K562 (cell line): ENCODE results near the gene GART. TPM values are rescaled to one million over a fixed set of nuclear protein-coding genes. Genes with fewer than 3 reads are reported as not detected.

ENCODE experiments used
- ATF2 ChIP-seq: sonication (generic); formaldehyde crosslinking; IDR thresholded peaks from 2 replicates; pipeline ENCODE4 v1.8.1; 2022; ENCODE audit warnings: missing genetic modification reagents
- DDX20 ChIP-seq: fragments of 450-650 bp; IDR thresholded peaks from 2 replicates; pipeline ENCODE4 v1.6.1; 2016; ENCODE audit warnings: missing genetic modification characterization, low read depth, mild to moderate bottlenecking, missing compliant biosample characterization, moderate library complexity
- DMBX1 ChIP-seq: fragments of 250-450 bp; sonication (Bioruptor Pico); IDR thresholded peaks from 2 replicates; pipeline ENCODE4 v1.8.0; 2022; ENCODE audit warnings: inconsistent platforms, mild to moderate bottlenecking, moderate library complexity, borderline replicate concordance
- E2F5 ChIP-seq: sonication (generic); formaldehyde crosslinking; IDR thresholded peaks from 2 replicates; pipeline ENCODE4 v1.8.0; 2022; ENCODE audit warnings: mild to moderate bottlenecking, missing genetic modification reagents
- NCOA1 ChIP-seq: fragments of 450-650 bp; IDR thresholded peaks from 2 replicates; pipeline ENCODE4 v1.6.1; 2016; ENCODE audit warnings: low read depth
- POU5F1 ChIP-seq: fragments of 150-350 bp; IDR thresholded peaks from 2 replicates; pipeline ENCODE4 v1.6.1; 2014; ENCODE audit warnings: borderline replicate concordance, low read length, low read depth, mild to moderate bottlenecking; ENCODE audit not compliant: partially characterized antibody
- PURB ChIP-seq: sonication (generic); formaldehyde crosslinking; IDR thresholded peaks from 2 replicates; pipeline ENCODE4 v1.9.0; 2021; ENCODE audit warnings: low read depth, mild to moderate bottlenecking, missing genetic modification reagents
- RAD51 ChIP-seq: fragments of 450-650 bp; IDR thresholded peaks from 2 replicates; pipeline ENCODE4 v1.7.1; 2016; ENCODE audit warnings: low read depth, mild to moderate bottlenecking, borderline replicate concordance
- RB1 ChIP-seq: fragments of 450-650 bp; IDR thresholded peaks from 2 replicates; pipeline ENCODE4 v1.6.1; 2017; ENCODE audit warnings: low read depth, mild to moderate bottlenecking
- TAF9B ChIP-seq: fragments of 450-650 bp; IDR thresholded peaks from 2 replicates; pipeline ENCODE4 v1.6.1; 2018; ENCODE audit warnings: mild to moderate bottlenecking; ENCODE audit not compliant: partially characterized antibody
- TARDBP ChIP-seq: fragments of 450-650 bp; IDR thresholded peaks from 2 replicates; pipeline ENCODE4 v1.6.1; 2016
- ZBTB2 ChIP-seq: fragments of 450-650 bp; IDR thresholded peaks from 2 replicates; pipeline ENCODE4 v1.6.1; 2016; ENCODE audit warnings: antibody characterized with exemption
- ZNF3 ChIP-seq: fragments of 250-450 bp; sonication (Bioruptor Pico); IDR thresholded peaks from 2 replicates; pipeline ENCODE4 v1.5.0; 2021; ENCODE audit warnings: mild to moderate bottlenecking, moderate library complexity
- ZNF561 ChIP-seq: fragments of 450-650 bp; formaldehyde crosslinking; conservative IDR thresholded peaks from 2 replicates; pipeline ENCODE4 v1.4.0; 2020; ENCODE audit warnings: mild to moderate bottlenecking, moderate library complexity
- polyA plus RNA-seq, 8 experiments: library from polyadenylated mRNA; depleted of rRNA in 4 of 8; stranded (reverse) in 5 of 8; unstranded in 3 of 8; fragments of >200 nt; fragmentation: Nextera tagmentation in 2 of 8; fragmentation: Illumina TruSeq in 1 of 8; extraction: Ambion mirVana in 2 of 8; extraction: Trizol in 1 of 8; gene quantifications; 2 replicates each; pipeline versions ENCODE4 v1.2.1 to v1.2.3, GENCODE V29; 2011 to 2014; ENCODE audit warnings: inconsistent platforms in 1 of 8, missing spikeins in 1 of 8
- total RNA-seq, 7 experiments: library from RNA; depleted of rRNA in 6 of 7; stranded (reverse); fragments of >200 nt in 6 of 7; fragmentation: Illumina TruSeq in 2 of 7; extraction: Trizol in 2 of 7; gene quantifications; 2 replicates each; pipeline versions ENCODE4 v1.2.1 to v1.2.3, GENCODE V29; 2011 to 2021; ENCODE audit warnings: low replicate concordance in 1 of 7
- TF ChIP-seq, protein P1 (sequence below): fragments of 450-650 bp; IDR thresholded peaks from 2 replicates; pipeline ENCODE4 v1.6.1; 2017; ENCODE audit warnings: antibody characterized with exemption
- TF ChIP-seq, protein P2 (sequence below): fragments of 250-450 bp; sonication (Bioruptor Pico); IDR thresholded peaks from 2 replicates; pipeline ENCODE4 v1.8.0; 2021; ENCODE audit warnings: moderate library complexity, mild to moderate bottlenecking, inconsistent platforms
- TF ChIP-seq, protein P3 (sequence below): fragments of 250-450 bp; sonication (Bioruptor Pico); IDR thresholded peaks from 2 replicates; pipeline ENCODE4 v1.4.0; 2020
- TF ChIP-seq, protein P4 (sequence below): sonication (generic); formaldehyde crosslinking; IDR thresholded peaks from 2 replicates; pipeline ENCODE4 v1.8.0; 2022; ENCODE audit warnings: mild to moderate bottlenecking, missing genetic modification reagents

GART gene
- total and polyA plus RNA-seq, 9 of the 15 experiments (the other 6 are each of a cell fraction or from before 2014, with no cell fraction given) = 141 to 429 (median 349) TPM

DNA sequence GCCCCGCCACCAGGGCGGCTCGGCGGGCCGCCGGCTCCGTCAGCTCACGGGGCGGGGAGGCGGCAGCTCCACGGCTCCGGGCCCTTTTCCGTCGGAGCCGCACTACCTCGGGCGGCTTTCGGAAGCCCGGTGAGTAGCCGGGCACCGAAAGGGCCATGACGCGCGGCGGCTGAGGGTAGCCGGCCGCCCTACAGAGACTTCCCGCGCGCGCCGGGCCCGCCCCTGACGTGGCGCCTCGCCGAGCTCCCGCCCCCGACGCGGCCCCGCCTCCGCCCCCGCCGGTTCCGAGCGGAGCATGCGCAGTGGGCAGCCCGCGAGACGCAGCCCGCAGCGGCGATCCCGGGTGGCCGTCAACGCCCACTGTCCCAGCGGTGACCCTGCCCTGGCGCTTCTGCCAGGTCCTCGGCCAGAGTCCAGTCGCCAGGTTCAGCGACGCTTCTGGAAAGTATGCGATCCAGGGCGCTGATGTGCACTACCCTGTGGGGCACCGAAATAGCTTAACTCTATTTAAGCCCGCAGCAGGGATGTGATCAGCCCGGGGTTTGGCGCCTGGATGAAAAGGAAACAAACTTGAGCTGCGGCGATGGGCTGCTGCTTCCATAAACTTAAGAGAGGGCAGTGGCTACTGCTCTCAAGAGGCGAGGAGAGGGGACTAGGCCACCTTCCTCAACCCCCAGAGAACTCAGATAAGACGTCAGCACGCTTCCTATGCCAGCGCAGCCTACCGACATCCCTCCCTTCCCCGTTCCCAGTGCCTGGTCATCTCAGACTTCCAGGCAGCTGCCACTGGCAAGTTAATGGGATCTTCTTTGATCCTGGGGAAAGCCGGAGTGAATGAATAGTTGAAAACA lies 46.8 kb upstream of the GART start, which contains the start of gene DONSON (continued):
- TF ChIP-seq, protein P1, sequence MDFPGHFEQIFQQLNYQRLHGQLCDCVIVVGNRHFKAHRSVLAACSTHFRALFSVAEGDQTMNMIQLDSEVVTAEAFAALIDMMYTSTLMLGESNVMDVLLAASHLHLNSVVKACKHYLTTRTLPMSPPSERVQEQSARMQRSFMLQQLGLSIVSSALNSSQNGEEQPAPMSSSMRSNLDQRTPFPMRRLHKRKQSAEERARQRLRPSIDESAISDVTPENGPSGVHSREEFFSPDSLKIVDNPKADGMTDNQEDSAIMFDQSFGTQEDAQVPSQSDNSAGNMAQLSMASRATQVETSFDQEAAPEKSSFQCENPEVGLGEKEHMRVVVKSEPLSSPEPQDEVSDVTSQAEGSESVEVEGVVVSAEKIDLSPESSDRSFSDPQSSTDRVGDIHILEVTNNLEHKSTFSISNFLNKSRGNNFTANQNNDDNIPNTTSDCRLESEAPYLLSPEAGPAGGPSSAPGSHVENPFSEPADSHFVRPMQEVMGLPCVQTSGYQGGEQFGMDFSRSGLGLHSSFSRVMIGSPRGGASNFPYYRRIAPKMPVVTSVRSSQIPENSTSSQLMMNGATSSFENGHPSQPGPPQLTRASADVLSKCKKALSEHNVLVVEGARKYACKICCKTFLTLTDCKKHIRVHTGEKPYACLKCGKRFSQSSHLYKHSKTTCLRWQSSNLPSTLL = no peak
- TF ChIP-seq DDX20 (no peak), ZNF561 (no peak), POU5F1 (no peak), TARDBP (no peak), ZNF3 (CRISPR knock-in tag) (no peak), PURB (CRISPR knock-in tag) (no peak), RAD51 (no peak), NCOA1 (no peak; the same call in 1 of the 2 replicates), DMBX1 (CRISPR knock-in tag) (no peak), TAF9B (no peak), RB1 (peak; percentile 99), E2F5 (no peak), ZBTB2 (peak; percentile 72), ATF2 (CRISPR knock-in tag) (no peak)
- TF ChIP-seq, protein P2, sequence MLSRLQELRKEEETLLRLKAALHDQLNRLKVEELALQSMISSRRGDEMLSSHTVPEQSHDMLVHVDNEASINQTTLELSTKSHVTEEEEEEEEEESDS = no peak
- TF ChIP-seq, protein P3, sequence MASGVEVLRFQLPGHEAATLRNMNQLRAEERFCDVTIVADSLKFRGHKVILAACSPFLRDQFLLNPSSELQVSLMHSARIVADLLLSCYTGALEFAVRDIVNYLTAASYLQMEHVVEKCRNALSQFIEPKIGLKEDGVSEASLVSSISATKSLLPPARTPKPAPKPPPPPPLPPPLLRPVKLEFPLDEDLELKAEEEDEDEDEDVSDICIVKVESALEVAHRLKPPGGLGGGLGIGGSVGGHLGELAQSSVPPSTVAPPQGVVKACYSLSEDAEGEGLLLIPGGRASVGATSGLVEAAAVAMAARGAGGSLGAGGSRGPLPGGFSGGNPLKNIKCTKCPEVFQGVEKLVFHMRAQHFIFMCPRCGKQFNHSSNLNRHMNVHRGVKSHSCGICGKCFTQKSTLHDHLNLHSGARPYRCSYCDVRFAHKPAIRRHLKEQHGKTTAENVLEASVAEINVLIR (CRISPR knock-in tag) = no peak
- TF ChIP-seq, protein P4, sequence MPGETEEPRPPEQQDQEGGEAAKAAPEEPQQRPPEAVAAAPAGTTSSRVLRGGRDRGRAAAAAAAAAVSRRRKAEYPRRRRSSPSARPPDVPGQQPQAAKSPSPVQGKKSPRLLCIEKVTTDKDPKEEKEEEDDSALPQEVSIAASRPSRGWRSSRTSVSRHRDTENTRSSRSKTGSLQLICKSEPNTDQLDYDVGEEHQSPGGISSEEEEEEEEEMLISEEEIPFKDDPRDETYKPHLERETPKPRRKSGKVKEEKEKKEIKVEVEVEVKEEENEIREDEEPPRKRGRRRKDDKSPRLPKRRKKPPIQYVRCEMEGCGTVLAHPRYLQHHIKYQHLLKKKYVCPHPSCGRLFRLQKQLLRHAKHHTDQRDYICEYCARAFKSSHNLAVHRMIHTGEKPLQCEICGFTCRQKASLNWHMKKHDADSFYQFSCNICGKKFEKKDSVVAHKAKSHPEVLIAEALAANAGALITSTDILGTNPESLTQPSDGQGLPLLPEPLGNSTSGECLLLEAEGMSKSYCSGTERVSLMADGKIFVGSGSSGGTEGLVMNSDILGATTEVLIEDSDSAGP (CRISPR knock-in tag) = no peak
